KMS-11 (cell line): Measurements from ENCODE around the gene DYNLRB1.

ENCODE experiments used
- H2AFZ ChIP-seq: fragments of 200-600 bp; sonication (generic); 2 replicates; pipeline ENCODE4 v1.6.1; 2016; ENCODE audit warnings: antibody characterized with exemption, mixed run types, low read depth
- H3K27ac ChIP-seq: fragments of 200-600 bp; sonication (generic); 2 replicates; pipeline ENCODE4 v1.6.1; 2016; ENCODE audit warnings: mild to moderate bottlenecking, mixed run types
- H3K27me3 ChIP-seq: fragments of 200-600 bp; sonication (generic); 2 replicates; pipeline ENCODE4 v1.6.1; 2017; ENCODE audit warnings: mild to moderate bottlenecking, low read depth, mixed run types, moderate library complexity; ENCODE audit not compliant: insufficient read depth
- H3K36me3 ChIP-seq: fragments of 200-600 bp; sonication (generic); 2 replicates; pipeline ENCODE4 v1.6.1; 2017; ENCODE audit warnings: mild to moderate bottlenecking, mixed run types; ENCODE audit not compliant: insufficient read depth
- H3K4me1 ChIP-seq: fragments of 200-600 bp; sonication (generic); 2 replicates; pipeline ENCODE4 v1.6.1; 2016; ENCODE audit warnings: mild to moderate bottlenecking, low read depth, mixed run types; ENCODE audit not compliant: poor library complexity, severe bottlenecking
- H3K4me2 ChIP-seq: fragments of 200-600 bp; sonication (generic); 2 replicates; pipeline ENCODE4 v1.7.0; 2016; ENCODE audit warnings: mild to moderate bottlenecking, mixed run types
- H3K4me3 ChIP-seq: fragments of 200-600 bp; sonication (generic); IDR thresholded peaks from 2 replicates; pipeline ENCODE4 v1.6.1; 2017; ENCODE audit warnings: low read depth, low read length, mixed read lengths; ENCODE audit not compliant: insufficient read depth
- H3K79me2 ChIP-seq: fragments of 200-600 bp; sonication (generic); 2 replicates; pipeline ENCODE4 v1.6.1; 2016; ENCODE audit warnings: low read depth, mixed run types; ENCODE audit not compliant: insufficient read depth
- H3K9ac ChIP-seq: fragments of 200-600 bp; sonication (generic); 2 replicates; pipeline ENCODE4 v1.6.1; 2016; ENCODE audit warnings: mild to moderate bottlenecking, mixed run types
- H4K20me1 ChIP-seq: fragments of 200-600 bp; sonication (generic); 2 replicates; pipeline ENCODE4 v1.6.1; 2016; ENCODE audit warnings: mild to moderate bottlenecking, mixed run types; ENCODE audit not compliant: insufficient read depth
- CTCF ChIP-seq: fragments of 200-600 bp; sonication (generic); conservative IDR thresholded peaks from 2 replicates; pipeline ENCODE4 v1.6.1; 2017; ENCODE audit warnings: low read depth, mild to moderate bottlenecking, antibody characterized with exemption, low read length, moderate library complexity, mixed read lengths

Gene DYNLRB1

GRCh38 chr20:34553366-34553867, 37.2 kb downstream of the DYNLRB1 start:
- Histone ChIP-seq H3K27me3 (no peaks in the 10 kb centered on the region), H3K79me2 (no peaks in the 10 kb centered on the region), H3K36me3 (no peaks in the 10 kb centered on the region), H3K4me2 (no peak overlapping the region), H3K4me1 (peaks cover 10% of the 10 kb centered on the region), H4K20me1 (no peaks in the 10 kb centered on the region), H3K9ac (no peak overlapping the region), H3K27ac (no peak overlapping the region), H3K4me3 (no peak overlapping the region), H2AFZ (no peak overlapping the region)
- no peak for TF ChIP-seq CTCF

- Histone ChIP-seq H3K4me3 (no peak overlapping the region), H3K4me2 (no peak overlapping the region)
Measured at GRCh38 chr20:34557936-34558319, 41.7 kb downstream of the DYNLRB1 start.

GRCh38 chr20:34558320-34559218, 42.3 kb downstream of the DYNLRB1 start, which contains the start of gene MAP1LC3A:
TSS of gene MAP1LC3A (plus strand) at chr20:34558718. CDS start at chr20:34558869, 151 bp downstream.
- Histone ChIP-seq H4K20me1 (no peaks in the 10 kb centered on the region), H3K27ac (no peak within 1 kb of the TSS), H3K36me3 (no peaks in the 10 kb centered on the region), H3K27me3 (no peaks in the 10 kb centered on the region), H3K4me2 (no peak within 1 kb of the TSS), H2AFZ (no peak within 1 kb of the TSS), H3K9ac (no peak within 1 kb of the TSS), H3K79me2 (no peaks in the 10 kb centered on the region), H3K4me3 (no peak within 1 kb of the TSS), H3K4me1 (peaks cover 3% of the 10 kb centered on the region)
- TF ChIP-seq CTCF, result no peak

More at GRCh38 chr20:34557936-34558319, 41.7 kb downstream of the DYNLRB1 start:
- Histone ChIP-seq H3K27me3 (no peaks in the 10 kb centered on the region), H3K36me3 (no peaks in the 10 kb centered on the region), H3K9ac (no peak overlapping the region), H2AFZ (no peak overlapping the region), H4K20me1 (no peaks in the 10 kb centered on the region), H3K79me2 (no peaks in the 10 kb centered on the region), H3K27ac (no peak overlapping the region), H3K4me1 (peaks cover 10% of the 10 kb centered on the region)
- TF ChIP-seq CTCF, result no peak

- H3K4me3 ChIP-seq, result no peak overlapping the region
Measured at GRCh38 chr20:34559311-34560140, 43.3 kb downstream of the DYNLRB1 start.

More at GRCh38 chr20:34559311-34560140, 43.3 kb downstream of the DYNLRB1 start:
- H2AFZ ChIP-seq, result no peak overlapping the region
- no peak overlapping the region for H3K4me2 ChIP-seq
- TF ChIP-seq CTCF, result no peak
- H3K9ac ChIP-seq, result no peak overlapping the region
- H3K36me3 ChIP-seq, result no peaks in the 10 kb centered on the region
- H3K79me2 ChIP-seq, result no peaks in the 10 kb centered on the region
- H3K27me3 ChIP-seq, result no peaks in the 10 kb centered on the region
- H3K4me1 ChIP-seq, result peaks cover 4% of the 10 kb centered on the region
- H3K27ac ChIP-seq, result no peak overlapping the region
- no peaks in the 10 kb centered on the region for H4K20me1 ChIP-seq
